Spleen (tissue), 11 donors: Measurements from ENCODE around the gene SPINDOC. TPM values are rescaled to one million over a fixed set of nuclear protein-coding genes. Genes with fewer than 3 reads are reported as not detected.

Experiments
- DNase-seq: peaks from one replicate; pipeline ENCODE4 v3.0.0-alpha.2; 2020
- H3K27ac ChIP-seq, 8 donors: fragments of 200-600 bp; sonication (generic) in 7 of 8; 1 replicate in 4 of 8; 2 replicates in 4 of 8; pipeline versions ENCODE4 v1.5.0 to v1.8.0; 2016 to 2021; ENCODE audit warnings: inconsistent platforms in 4 of 8, mild to moderate bottlenecking in 4 of 8, moderate library complexity in 1 of 8
- H3K27me3 ChIP-seq, 7 donors: fragments of 200-600 bp; sonication (generic) in 6 of 7; replicated peaks in 1 of 7; 1 replicate in 4 of 7; 2 replicates in 3 of 7; pipeline versions ENCODE4 v1.5.0 to v1.8.0; 2016 to 2021; ENCODE audit warnings: inconsistent platforms in 3 of 7, mild to moderate bottlenecking in 1 of 7
- H3K36me3 ChIP-seq, 6 donors: fragments of 200-600 bp; sonication (generic) in 5 of 6; 1 replicate in 4 of 6; 2 replicates in 2 of 6; pipeline versions ENCODE4 v1.5.0 to v1.8.0; 2016 to 2021; ENCODE audit warnings: inconsistent platforms in 2 of 6
- H3K4me1 ChIP-seq, 6 donors: fragments of 200-600 bp; sonication (generic) in 5 of 6; 1 replicate in 3 of 6; 2 replicates in 3 of 6; pipeline versions ENCODE4 v1.5.0 to v1.8.0; 2016 to 2021; ENCODE audit warnings: inconsistent platforms in 3 of 6
- H3K4me3 ChIP-seq, 8 donors: fragments of 200-600 bp; sonication (generic) in 7 of 8; 1 replicate in 4 of 8; 2 replicates in 4 of 8; pipeline versions ENCODE4 v1.5.0 to v1.8.0; 2016 to 2021; ENCODE audit warnings: inconsistent platforms in 4 of 8, mild to moderate bottlenecking in 4 of 8, moderate library complexity in 2 of 8
- H3K9me3 ChIP-seq, 8 donors: fragments of 200-600 bp; sonication (generic) in 7 of 8; 1 replicate in 4 of 8; 2 replicates in 4 of 8; pipeline versions ENCODE4 v1.5.0 to v1.8.0; 2016 to 2021; ENCODE audit warnings: inconsistent platforms in 4 of 8
- POLR2A ChIP-seq, 3 donors: fragments of 450-650 bp; IDR thresholded peaks; one replicate each; pipeline ENCODE4 v1.5.1; 2017; ENCODE audit warnings: antibody characterized with exemption in 3 of 3, mild to moderate bottlenecking in 1 of 3
- POLR2AphosphoS5 ChIP-seq, 3 donors: sonication (generic); formaldehyde crosslinking; IDR thresholded peaks; one replicate each; pipeline ENCODE4 v1.5.1; 2017; ENCODE audit warnings: antibody characterized with exemption in 3 of 3
- WGBS, 5 donors: extraction: QIAGEN DNeasy Blood & Tissue Kit in 3 of 5; methylation state at CpG; one replicate each; pipeline versions ENCODE4 v1.1.5 to v1.1.7; 2013 to 2018; 5-methylcytosine and 5-hydroxymethylcytosine counted together
- intact Hi-C: fragments of 100-400 bp; cut with DNase I; formaldehyde crosslinking; loops from one replicate; pipeline ENCODE4 v1.15.0; 2023; ENCODE audit warnings: low total_unique reads
- polyA plus RNA-seq, 3 donors: library from polyadenylated mRNA; stranded (reverse); fragments of 200-250 nt; gene quantifications; one replicate each; pipeline ENCODE4 v1.2.1, GENCODE V29; 2013
- total RNA-seq, 7 donors: library from RNA; depleted of rRNA in 3 of 7; stranded (reverse); fragments of >200 nt in 3 of 7; fragmentation: NEBNext Ultra II Directional in 4 of 7; extraction: Animal tissue kit (Norgen Biotek cat#: 25700) in 4 of 7; gene quantifications; one replicate each; pipeline versions ENCODE4 v1.1.0 to v1.2.1, GENCODE V29; 2016 to 2021
- TF ChIP-seq, protein P1 (sequence below), 11 experiments: fragments of 200-600 bp in 7 of 11; fragments of 450-650 bp in 4 of 11; sonication (generic) in 4 of 11; IDR thresholded peaks in 8 of 11; conservative IDR thresholded peaks in 3 of 11; 1 replicate in 7 of 11; 2 replicates in 4 of 11; pipeline versions ENCODE4 v1.4.0 to v1.8.0; 2016 to 2021; ENCODE audit warnings: antibody characterized with exemption in 11 of 11, inconsistent platforms in 4 of 11, mild to moderate bottlenecking in 1 of 11
- donor health status: healthy with polysubstance abuse.
- donor health status: DM: no; HTN: no; CAD: no; lungs with moderate emphysema.
- donor health status: DM: no; HTN: no; CAD: no.
- donor health status: Bipolar disorder and iron deficiency.
- donor health status: healthy.
- donor health status: DM: no; HTN: no; CAD: no.
- donor health status: DM: yes; HTN: yes; CAD: no.

The SPINDOC gene
- total and polyA plus RNA-seq, 10 donors: 5.1 to 16.8 (median 13.3) TPM

- intact Hi-C loops: loop anchor here (5.0 kb wide), 1 partner anchor 387 kb away; no protein-coding TSS in a partner anchor
- H3K9me3 ChIP-seq: no peaks in the 10 kb centered on the region
- peak overlapping the region in 2 of 8 donors; percentile 22 to 31 for H3K27ac ChIP-seq
- peaks cover 0 to 14% (median 12%) of the 10 kb centered on the region in 7 donors for H3K27me3 ChIP-seq
- peaks cover 7 to 48% (median 23%) of the 10 kb centered on the region in 6 donors for H3K4me1 ChIP-seq
- TF ChIP-seq, protein P1, sequence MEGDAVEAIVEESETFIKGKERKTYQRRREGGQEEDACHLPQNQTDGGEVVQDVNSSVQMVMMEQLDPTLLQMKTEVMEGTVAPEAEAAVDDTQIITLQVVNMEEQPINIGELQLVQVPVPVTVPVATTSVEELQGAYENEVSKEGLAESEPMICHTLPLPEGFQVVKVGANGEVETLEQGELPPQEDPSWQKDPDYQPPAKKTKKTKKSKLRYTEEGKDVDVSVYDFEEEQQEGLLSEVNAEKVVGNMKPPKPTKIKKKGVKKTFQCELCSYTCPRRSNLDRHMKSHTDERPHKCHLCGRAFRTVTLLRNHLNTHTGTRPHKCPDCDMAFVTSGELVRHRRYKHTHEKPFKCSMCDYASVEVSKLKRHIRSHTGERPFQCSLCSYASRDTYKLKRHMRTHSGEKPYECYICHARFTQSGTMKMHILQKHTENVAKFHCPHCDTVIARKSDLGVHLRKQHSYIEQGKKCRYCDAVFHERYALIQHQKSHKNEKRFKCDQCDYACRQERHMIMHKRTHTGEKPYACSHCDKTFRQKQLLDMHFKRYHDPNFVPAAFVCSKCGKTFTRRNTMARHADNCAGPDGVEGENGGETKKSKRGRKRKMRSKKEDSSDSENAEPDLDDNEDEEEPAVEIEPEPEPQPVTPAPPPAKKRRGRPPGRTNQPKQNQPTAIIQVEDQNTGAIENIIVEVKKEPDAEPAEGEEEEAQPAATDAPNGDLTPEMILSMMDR (IDR thresholded peaks at IDR 0.05 in 8 of 11, conservative IDR thresholded peaks at IDR 0.05 in 3 of 11): no peak
- TF ChIP-seq POLR2AphosphoS5 (IDR thresholded peaks at IDR 0.05): no peak
- no peak for TF ChIP-seq POLR2A (IDR thresholded peaks at IDR 0.05)
- no peak for DNase-seq
- H3K36me3 ChIP-seq: peaks cover 0 to 35% (median under 1%) of the 10 kb centered on the region in 6 donors
- WGBS, 5 donors: 77 to 93% (median 90%) methylated on average over 16 to 30 of the region's 30 CpGs
- H3K4me3 ChIP-seq: no peak overlapping the region
These were observed 48.3 kb upstream of the SPINDOC start for GRCh38 chr11:63764679-63765647.

GRCh38 chr11:63765688-63766241 is 47.5 kb upstream of the SPINDOC start:
- Histone ChIP-seq H3K4me1 (peaks cover 8 to 56% (median 25%) of the 10 kb centered on the region in 6 donors), H3K4me3 (no peak overlapping the region), H3K9me3 (no peaks in the 10 kb centered on the region), H3K27me3 (peaks cover 0 to 21% (median 14%) of the 10 kb centered on the region in 7 donors), H3K27ac (no peak overlapping the region), H3K36me3 (peaks cover 0 to 27% (median 0%) of the 10 kb centered on the region in 6 donors)
- no peak for TF ChIP-seq POLR2AphosphoS5 (IDR thresholded peaks at IDR 0.05)
- TF ChIP-seq POLR2A (IDR thresholded peaks at IDR 0.05): no peak
- TF ChIP-seq, protein P1 (IDR thresholded peaks at IDR 0.05 in 8 of 11, conservative IDR thresholded peaks at IDR 0.05 in 3 of 11): no peak
- intact Hi-C loops: loop anchor here (5.0 kb wide), 1 partner anchor 387 kb away; no protein-coding TSS in a partner anchor
- no peak for DNase-seq
- 83 to 91% (median 87%) methylated on average over 17 to 18 of the region's 18 CpGs for WGBS, 5 donors

DNA sequence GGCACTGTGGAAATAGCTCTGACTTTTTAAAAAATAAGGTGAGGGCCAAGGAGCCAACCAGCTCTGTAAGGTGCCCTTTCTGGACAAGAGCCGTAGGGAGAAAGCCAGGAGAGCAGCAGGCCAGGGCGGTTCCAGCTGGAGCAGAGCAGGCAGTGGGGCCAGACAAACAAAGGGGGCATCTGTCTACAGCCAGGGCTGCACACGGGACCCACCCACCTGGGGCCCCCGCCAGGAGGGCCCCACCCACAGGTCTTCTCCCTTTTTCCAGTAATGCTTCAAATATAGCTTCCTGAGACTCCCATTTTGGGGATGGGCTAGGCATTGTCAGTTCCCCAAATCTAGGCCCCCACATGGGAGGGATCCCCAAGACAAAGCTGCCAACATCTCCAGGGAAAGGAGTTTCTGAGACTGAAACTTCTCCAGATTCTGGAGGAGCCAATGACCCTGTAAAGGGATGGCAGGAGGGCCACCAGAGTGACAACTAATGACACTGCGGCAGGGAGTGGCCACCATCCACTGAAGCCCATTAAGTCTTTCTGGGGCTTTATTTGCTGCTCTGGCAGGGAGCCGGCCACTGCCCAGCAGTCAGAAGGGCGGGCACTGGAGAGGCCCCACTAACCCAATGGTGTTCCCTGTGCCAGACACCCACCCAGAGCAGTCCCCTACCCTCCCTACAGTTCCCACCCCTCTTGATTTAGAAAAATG is 46.6 kb upstream of the SPINDOC start:
- TF ChIP-seq, protein P1 (IDR thresholded peaks at IDR 0.05 in 8 of 11, conservative IDR thresholded peaks at IDR 0.05 in 3 of 11): no peak
- no peak for TF ChIP-seq POLR2AphosphoS5 (IDR thresholded peaks at IDR 0.05)
- no peak for TF ChIP-seq POLR2A (IDR thresholded peaks at IDR 0.05)
- Histone ChIP-seq H3K36me3 (peaks cover 0 to 20% (median 0%) of the 10 kb centered on the region in 6 donors), H3K27ac (peak overlapping the region in 4 of 8 donors; percentile 79 to 84 (median 83)), H3K4me3 (peak overlapping the region in 5 of 8 donors; percentile 85 to 96 (median 88)), H3K9me3 (no peaks in the 10 kb centered on the region), H3K4me1 (peaks cover 8 to 61% (median 25%) of the 10 kb centered on the region in 6 donors), H3K27me3 (peaks cover 0 to 21% (median 14%) of the 10 kb centered on the region in 7 donors)
- no peak for DNase-seq
- WGBS, 5 donors: 63 to 85% (median 81%) methylated on average over 4 to 7 of the region's 7 CpGs
- intact Hi-C loops: loop anchor here (5.0 kb wide), 1 partner anchor 386 kb away; no protein-coding TSS in a partner anchor
